ENCODE results near the gene TCAF1.
"Not testable (repeated sequence)": the region's sequence is repeated elsewhere in the genome, so short reads cannot be mapped to it uniquely, and the experiment has no call there.

DNA sequence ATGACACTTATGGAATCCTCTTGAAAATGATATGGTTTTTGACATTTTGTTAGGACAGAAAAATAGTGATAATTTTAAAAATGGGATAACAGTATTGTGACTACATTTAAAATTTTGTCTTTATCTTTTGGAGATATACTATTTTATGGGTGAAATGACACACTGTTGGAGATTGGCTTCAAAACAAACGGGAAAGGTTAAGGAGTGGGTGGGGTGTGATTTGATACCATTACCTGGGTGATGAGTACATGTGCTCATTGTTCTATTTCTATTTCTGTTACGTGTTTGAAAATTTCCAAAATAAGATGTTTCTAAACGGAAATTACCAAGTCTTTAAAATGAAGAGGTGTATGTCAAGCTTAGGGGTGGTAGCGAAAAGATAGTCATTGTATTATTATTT lies 28.7 kb downstream of the TCAF1 start:
- TF ChIP-seq, protein P1, sequence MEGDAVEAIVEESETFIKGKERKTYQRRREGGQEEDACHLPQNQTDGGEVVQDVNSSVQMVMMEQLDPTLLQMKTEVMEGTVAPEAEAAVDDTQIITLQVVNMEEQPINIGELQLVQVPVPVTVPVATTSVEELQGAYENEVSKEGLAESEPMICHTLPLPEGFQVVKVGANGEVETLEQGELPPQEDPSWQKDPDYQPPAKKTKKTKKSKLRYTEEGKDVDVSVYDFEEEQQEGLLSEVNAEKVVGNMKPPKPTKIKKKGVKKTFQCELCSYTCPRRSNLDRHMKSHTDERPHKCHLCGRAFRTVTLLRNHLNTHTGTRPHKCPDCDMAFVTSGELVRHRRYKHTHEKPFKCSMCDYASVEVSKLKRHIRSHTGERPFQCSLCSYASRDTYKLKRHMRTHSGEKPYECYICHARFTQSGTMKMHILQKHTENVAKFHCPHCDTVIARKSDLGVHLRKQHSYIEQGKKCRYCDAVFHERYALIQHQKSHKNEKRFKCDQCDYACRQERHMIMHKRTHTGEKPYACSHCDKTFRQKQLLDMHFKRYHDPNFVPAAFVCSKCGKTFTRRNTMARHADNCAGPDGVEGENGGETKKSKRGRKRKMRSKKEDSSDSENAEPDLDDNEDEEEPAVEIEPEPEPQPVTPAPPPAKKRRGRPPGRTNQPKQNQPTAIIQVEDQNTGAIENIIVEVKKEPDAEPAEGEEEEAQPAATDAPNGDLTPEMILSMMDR (IDR thresholded peaks at IDR 0.05) = not testable (repeated sequence)
- TF ChIP-seq POLR2A (IDR thresholded peaks at IDR 0.05) = not testable (repeated sequence)

Data from tibial nerve (tissue), 3 donors.